Measurements from ENCODE around the gene KRTAP6-2.

- TF ChIP-seq MAX (IDR thresholded peaks at IDR 0.05; ENCODE audit: low read depth) (no peak), YY1 (IDR thresholded peaks at IDR 0.05; ENCODE audit: low read depth) (no peak), CTCF (IDR thresholded peaks at IDR 0.05) (no peak)
These were observed 30.5 kb upstream of the KRTAP6-2 start for GRCh38 chr21:30629200-30629599.
